ENCODE measurements around the gene CSAD. TPM values are rescaled to one million over a fixed set of nuclear protein-coding genes. Genes with fewer than 3 reads are reported as not detected.

CSAD gene
- total and polyA plus RNA-seq, 2 donors (not counting 3 experiments of a cell fraction or from before 2014, with no cell fraction given) = 21.1 to 24.4 TPM

DNA sequence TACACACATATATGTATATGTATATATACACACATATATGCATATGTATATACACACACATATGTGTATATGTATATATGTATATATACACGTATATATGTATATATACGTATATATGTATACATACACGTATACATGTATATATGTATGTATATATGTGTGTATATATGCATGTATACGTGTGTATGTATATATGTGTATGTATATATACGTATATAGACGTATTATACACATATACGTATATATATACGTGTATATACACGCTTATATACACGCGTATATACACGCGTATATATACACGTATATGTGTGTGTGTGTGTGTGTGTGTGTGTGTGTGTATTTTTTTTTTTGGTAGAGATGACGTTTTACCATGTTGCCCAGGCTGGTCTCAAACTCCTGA lies 33.1 kb downstream of the CSAD start:
- Histone ChIP-seq H3K27ac (ENCODE audit: insufficient read depth, low read depth, low read length) (no peak overlapping the region), H3K9me1 (replicated peaks; ENCODE audit: control insufficient read depth, extremely low read depth, insufficient read depth, low read length) (no peaks in the 10 kb centered on the region), H3K9ac (replicated peaks; ENCODE audit: extremely low read depth, insufficient read depth, low read length) (no peak overlapping the region), H3K27me3 (ENCODE audit: control insufficient read depth in 2 of 2, insufficient read depth in 2 of 2, low read length in 2 of 2) (peaks cover 0 to 5% of the 10 kb centered on the region in 2 experiments), H3K4me3 (replicated peaks in 1 of 3; ENCODE audit: insufficient read depth in 1 of 3, low read depth in 1 of 3, low read length in 3 of 3) (no peak overlapping the region), H2AFZ (ENCODE audit: low read depth, low read length) (no peak overlapping the region), H4K20me1 (replicated peaks; ENCODE audit: control insufficient read depth, extremely low read depth, insufficient read depth, low read length) (no peaks in the 10 kb centered on the region), H3K79me2 (ENCODE audit: control insufficient read depth, insufficient read depth, low read length) (no peaks in the 10 kb centered on the region), H3K4me1 (ENCODE audit: control insufficient read depth, extremely low read depth, insufficient read depth, low read length) (no peaks in the 10 kb centered on the region), H3K36me3 (ENCODE audit: control insufficient read depth in 2 of 2, extremely low read depth in 1 of 2, insufficient read depth in 2 of 2, low read length in 2 of 2) (no peaks in the 10 kb centered on the region), H3K9me3 (replicated peaks; ENCODE audit: control insufficient read depth, insufficient read depth, low read length) (no peaks in the 10 kb centered on the region), H3K4me2 (ENCODE audit: insufficient read depth, low read length) (no peak overlapping the region)
- DNase-seq (ENCODE audit: low read depth, low spot score) (no peak), FAIRE-seq (no peak)
- BruUV-seq (replicated peaks) = no TSS peak
- TF ChIP-seq POLR2AphosphoS5 (IDR thresholded peaks at IDR 0.05; ENCODE audit: insufficient read depth, low read depth, low read length) (no peak), MYC (IDR thresholded peaks at IDR 0.05; ENCODE audit: low read depth, low read length) (no peak), EZH2 (IDR thresholded peaks at IDR 0.05; ENCODE audit: borderline replicate concordance, low read depth, low read length, severe bottlenecking) (no peak), GATA2 (IDR thresholded peaks at IDR 0.05; ENCODE audit: insufficient read depth, insufficient read length, low read depth, low read length) (no peak), JUN (IDR thresholded peaks at IDR 0.05; ENCODE audit: borderline replicate concordance, insufficient read depth, insufficient read length, low read depth) (no peak), FOS (IDR thresholded peaks at IDR 0.05; ENCODE audit: borderline replicate concordance, insufficient read depth, low read length) (no peak)
- TF ChIP-seq, protein P1, sequence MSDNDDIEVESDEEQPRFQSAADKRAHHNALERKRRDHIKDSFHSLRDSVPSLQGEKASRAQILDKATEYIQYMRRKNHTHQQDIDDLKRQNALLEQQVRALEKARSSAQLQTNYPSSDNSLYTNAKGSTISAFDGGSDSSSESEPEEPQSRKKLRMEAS (IDR thresholded peaks at IDR 0.05; ENCODE audit: insufficient read depth, insufficient read length) = no peak
- intact Hi-C loops (cut with micrococcal nuclease) (no loop called here), dilution Hi-C loops (cut with MboI; ENCODE audit: extremely low pct_ligation_motif_present, low sequenced_read_pairs) (no loop called here)
- ChIA-PET CTCF (interaction anchor here (1.6 kb wide), 1 partner anchor 12 kb away, joined by 4 read pairs; no protein-coding TSS in a partner anchor), POLR2A (interaction anchor here (0.6 kb wide), 1 partner anchor 44 kb away, joined by 3 read pairs; the partner anchor contains the start of gene SOAT2)

DNA sequence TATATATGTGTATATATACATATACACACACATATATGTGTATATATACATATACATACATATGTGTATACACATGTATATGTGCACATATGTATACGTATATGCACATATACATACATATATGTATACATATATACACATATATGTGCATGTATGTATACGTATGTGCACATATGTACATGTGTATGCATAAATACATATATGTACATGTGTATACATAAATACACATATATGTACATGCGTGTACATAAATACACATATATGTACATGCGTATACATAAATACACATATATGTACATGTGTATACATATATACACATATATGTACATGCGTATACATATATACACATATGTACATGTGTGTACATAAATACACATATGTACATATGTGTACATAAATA lies 33.5 kb downstream of the CSAD start:
- no peaks in the 10 kb centered on the region for H3K36me3 ChIP-seq (ENCODE audit: control insufficient read depth in 2 of 2, extremely low read depth in 1 of 2, insufficient read depth in 2 of 2, low read length in 2 of 2)
- H4K20me1 ChIP-seq (replicated peaks; ENCODE audit: control insufficient read depth, extremely low read depth, insufficient read depth, low read length) = no peaks in the 10 kb centered on the region
- no peak overlapping the region for H3K9ac ChIP-seq (replicated peaks; ENCODE audit: extremely low read depth, insufficient read depth, low read length)
- BruUV-seq (replicated peaks) = no TSS peak
- H3K27ac ChIP-seq (ENCODE audit: insufficient read depth, low read depth, low read length) = no peak overlapping the region
- H3K4me2 ChIP-seq (ENCODE audit: insufficient read depth, low read length) = no peak overlapping the region
- no peaks in the 10 kb centered on the region for H3K9me1 ChIP-seq (replicated peaks; ENCODE audit: control insufficient read depth, extremely low read depth, insufficient read depth, low read length)
- no peak for DNase-seq (ENCODE audit: low read depth, low spot score)
- no peaks in the 10 kb centered on the region for H3K9me3 ChIP-seq (replicated peaks; ENCODE audit: control insufficient read depth, insufficient read depth, low read length)
- peaks cover 0 to 5% of the 10 kb centered on the region in 2 experiments for H3K27me3 ChIP-seq (ENCODE audit: control insufficient read depth in 2 of 2, insufficient read depth in 2 of 2, low read length in 2 of 2)
- ChIA-PET POLR2A (no interaction called here), CTCF (interaction anchor here (1.6 kb wide), 1 partner anchor 12 kb away, joined by 4 read pairs; no protein-coding TSS in a partner anchor)
- H3K4me3 ChIP-seq (replicated peaks in 1 of 3; ENCODE audit: insufficient read depth in 1 of 3, low read depth in 1 of 3, low read length in 3 of 3) = no peak overlapping the region
- dilution Hi-C loops (cut with MboI; ENCODE audit: extremely low pct_ligation_motif_present, low sequenced_read_pairs) = no loop called here
- FAIRE-seq = no peak
- no peak overlapping the region for H2AFZ ChIP-seq (ENCODE audit: low read depth, low read length)
- intact Hi-C loops (cut with micrococcal nuclease) = no loop called here
- H3K79me2 ChIP-seq (ENCODE audit: control insufficient read depth, insufficient read depth, low read length) = no peaks in the 10 kb centered on the region
- TF ChIP-seq FOS (IDR thresholded peaks at IDR 0.05; ENCODE audit: borderline replicate concordance, insufficient read depth, low read length) = no peak
- no peak for TF ChIP-seq EZH2 (IDR thresholded peaks at IDR 0.05; ENCODE audit: borderline replicate concordance, low read depth, low read length, severe bottlenecking)
- no peak for TF ChIP-seq JUN (IDR thresholded peaks at IDR 0.05; ENCODE audit: borderline replicate concordance, insufficient read depth, insufficient read length, low read depth)
- no peak for TF ChIP-seq POLR2AphosphoS5 (IDR thresholded peaks at IDR 0.05; ENCODE audit: insufficient read depth, low read depth, low read length)
- TF ChIP-seq, protein P1 (IDR thresholded peaks at IDR 0.05; ENCODE audit: insufficient read depth, insufficient read length) = no peak
- no peak for TF ChIP-seq MYC (IDR thresholded peaks at IDR 0.05; ENCODE audit: low read depth, low read length)
- no peak for TF ChIP-seq GATA2 (IDR thresholded peaks at IDR 0.05; ENCODE audit: insufficient read depth, insufficient read length, low read depth, low read length)
- TF ChIP-seq POLR2A (IDR thresholded peaks at IDR 0.05; ENCODE audit: low read depth, low read length) = no peak
- TF ChIP-seq, protein P2, sequence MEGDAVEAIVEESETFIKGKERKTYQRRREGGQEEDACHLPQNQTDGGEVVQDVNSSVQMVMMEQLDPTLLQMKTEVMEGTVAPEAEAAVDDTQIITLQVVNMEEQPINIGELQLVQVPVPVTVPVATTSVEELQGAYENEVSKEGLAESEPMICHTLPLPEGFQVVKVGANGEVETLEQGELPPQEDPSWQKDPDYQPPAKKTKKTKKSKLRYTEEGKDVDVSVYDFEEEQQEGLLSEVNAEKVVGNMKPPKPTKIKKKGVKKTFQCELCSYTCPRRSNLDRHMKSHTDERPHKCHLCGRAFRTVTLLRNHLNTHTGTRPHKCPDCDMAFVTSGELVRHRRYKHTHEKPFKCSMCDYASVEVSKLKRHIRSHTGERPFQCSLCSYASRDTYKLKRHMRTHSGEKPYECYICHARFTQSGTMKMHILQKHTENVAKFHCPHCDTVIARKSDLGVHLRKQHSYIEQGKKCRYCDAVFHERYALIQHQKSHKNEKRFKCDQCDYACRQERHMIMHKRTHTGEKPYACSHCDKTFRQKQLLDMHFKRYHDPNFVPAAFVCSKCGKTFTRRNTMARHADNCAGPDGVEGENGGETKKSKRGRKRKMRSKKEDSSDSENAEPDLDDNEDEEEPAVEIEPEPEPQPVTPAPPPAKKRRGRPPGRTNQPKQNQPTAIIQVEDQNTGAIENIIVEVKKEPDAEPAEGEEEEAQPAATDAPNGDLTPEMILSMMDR (IDR thresholded peaks at IDR 0.05; ENCODE audit: extremely low read depth in 1 of 2, insufficient read depth in 1 of 2, low read depth in 1 of 2, low read length in 2 of 2) = no peak
- H3K4me1 ChIP-seq (ENCODE audit: control insufficient read depth, extremely low read depth, insufficient read depth, low read length) = no peaks in the 10 kb centered on the region

Data from endothelial cell of umbilical vein (primary cell).